ENCODE results near the gene ABTB2. TPM values are rescaled to one million over a fixed set of nuclear protein-coding genes. Genes with fewer than 3 reads are reported as not detected.

ABTB2 gene
- total RNA-seq, 1 experiment from 2014 or later = 3.6 TPM

DNA sequence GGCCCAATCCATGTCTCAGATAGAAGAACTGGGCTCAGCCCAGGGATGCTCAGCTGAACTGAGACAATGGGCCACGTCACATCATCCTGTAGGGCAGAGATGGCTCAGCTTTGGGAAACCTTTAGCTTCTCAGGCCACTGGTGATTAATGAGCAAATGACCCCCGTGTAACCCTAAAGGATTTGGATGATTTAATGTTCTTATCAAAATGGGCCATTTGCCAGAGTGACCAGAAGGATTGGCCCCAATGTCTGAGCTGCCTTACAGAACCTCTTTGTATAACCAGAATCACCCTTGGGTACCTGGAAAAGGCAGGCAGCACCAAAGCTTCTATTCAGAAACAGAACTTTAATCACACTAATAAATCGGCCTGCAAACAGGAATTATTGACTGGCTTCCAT, 73.7 kb downstream of the ABTB2 start:
- Mint-ChIP-seq H3K9me3 (ENCODE audit: unreplicated experiment) (no peaks in the 10 kb centered on the region), H3K27me3 (ENCODE audit: insufficient read depth, unreplicated experiment) (no peaks in the 10 kb centered on the region), H3K36me3 (ENCODE audit: insufficient read depth, unreplicated experiment) (no peaks in the 10 kb centered on the region), H3K4me3 (ENCODE audit: unreplicated experiment) (no peak overlapping the region), H3K27ac (ENCODE audit: unreplicated experiment) (no peak overlapping the region), H3K4me1 (ENCODE audit: low read depth, unreplicated experiment) (no peaks in the 10 kb centered on the region)
- no peaks in the 10 kb centered on the region for H3K4me1 ChIP-seq
- POLR2A ChIA-PET = no interaction called here
- BruUV-seq (replicated peaks) = no TSS peak
- H3K36me3 ChIP-seq (ENCODE audit: control insufficient read depth, insufficient read depth, low read length) = no peaks in the 10 kb centered on the region
- no peak for DNase-seq
- intact Hi-C loops (cut with micrococcal nuclease; ENCODE audit: unreplicated experiment) = no loop called here
- H3K9me3 ChIP-seq = no peaks in the 10 kb centered on the region
- CTCF ChIA-PET = no interaction called here
- TF ChIP-seq, protein P1, sequence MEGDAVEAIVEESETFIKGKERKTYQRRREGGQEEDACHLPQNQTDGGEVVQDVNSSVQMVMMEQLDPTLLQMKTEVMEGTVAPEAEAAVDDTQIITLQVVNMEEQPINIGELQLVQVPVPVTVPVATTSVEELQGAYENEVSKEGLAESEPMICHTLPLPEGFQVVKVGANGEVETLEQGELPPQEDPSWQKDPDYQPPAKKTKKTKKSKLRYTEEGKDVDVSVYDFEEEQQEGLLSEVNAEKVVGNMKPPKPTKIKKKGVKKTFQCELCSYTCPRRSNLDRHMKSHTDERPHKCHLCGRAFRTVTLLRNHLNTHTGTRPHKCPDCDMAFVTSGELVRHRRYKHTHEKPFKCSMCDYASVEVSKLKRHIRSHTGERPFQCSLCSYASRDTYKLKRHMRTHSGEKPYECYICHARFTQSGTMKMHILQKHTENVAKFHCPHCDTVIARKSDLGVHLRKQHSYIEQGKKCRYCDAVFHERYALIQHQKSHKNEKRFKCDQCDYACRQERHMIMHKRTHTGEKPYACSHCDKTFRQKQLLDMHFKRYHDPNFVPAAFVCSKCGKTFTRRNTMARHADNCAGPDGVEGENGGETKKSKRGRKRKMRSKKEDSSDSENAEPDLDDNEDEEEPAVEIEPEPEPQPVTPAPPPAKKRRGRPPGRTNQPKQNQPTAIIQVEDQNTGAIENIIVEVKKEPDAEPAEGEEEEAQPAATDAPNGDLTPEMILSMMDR (IDR thresholded peaks at IDR 0.05; ENCODE audit: insufficient read depth in 1 of 2, low read depth in 1 of 2, low read length in 1 of 2, severe bottlenecking in 1 of 2, unreplicated experiment in 1 of 2) = no peak
- H3K27me3 ChIP-seq (replicated peaks; ENCODE audit: control insufficient read depth, insufficient read depth, low read length) = no peaks in the 10 kb centered on the region
- no peak overlapping the region for H3K4me3 ChIP-seq (ENCODE audit: low read depth, low read length)

DNA sequence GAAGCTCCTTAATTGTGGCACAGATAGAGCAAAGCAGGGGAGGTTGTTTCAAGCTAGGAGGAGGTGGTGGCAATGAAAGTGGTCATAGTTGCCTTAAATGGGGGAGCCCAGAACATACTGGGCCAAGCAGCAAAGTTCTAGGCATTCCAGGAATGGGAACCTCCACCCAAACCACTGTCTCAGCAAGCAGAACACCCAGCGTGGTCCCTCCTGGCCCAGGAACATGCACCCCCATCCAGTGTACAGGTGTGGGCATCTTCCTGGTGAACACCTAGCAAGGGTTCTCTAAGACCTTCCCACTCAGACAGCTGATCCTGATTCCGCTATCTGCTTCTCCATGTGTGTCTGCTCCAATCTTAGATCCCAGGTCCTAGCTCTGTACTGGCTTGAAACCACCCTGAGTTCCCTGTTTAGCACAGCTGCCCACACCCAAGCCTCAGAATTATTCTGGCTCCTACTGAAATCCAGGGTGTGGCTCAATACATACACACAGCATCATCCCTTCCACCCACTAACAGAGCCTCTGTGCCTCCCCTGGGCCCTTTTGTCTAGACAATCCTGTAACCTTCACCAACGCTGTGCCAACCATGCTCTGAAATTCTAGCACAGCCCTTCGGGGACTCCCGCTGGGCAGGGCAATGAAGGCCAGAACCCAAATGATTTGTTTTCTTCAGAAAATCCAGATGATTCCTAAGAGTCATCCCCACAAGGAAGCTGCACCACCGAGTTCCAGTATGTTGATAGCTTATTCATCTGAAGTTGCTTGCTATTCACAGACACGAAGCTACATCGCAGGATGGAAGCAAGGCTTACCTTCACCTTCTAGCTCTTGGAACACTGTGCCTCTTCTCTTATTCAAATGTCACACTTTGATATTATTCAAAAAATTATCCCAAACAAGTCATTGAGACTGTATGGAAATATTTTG, 76.6 kb downstream of the ABTB2 start:
- no peaks in the 10 kb centered on the region for H3K4me1 ChIP-seq
- no peak overlapping the region for H3K4me3 Mint-ChIP-seq (ENCODE audit: unreplicated experiment)
- no TSS peak for BruUV-seq (replicated peaks)
- no peak overlapping the region for H3K4me3 ChIP-seq (ENCODE audit: low read depth, low read length)
- no peaks in the 10 kb centered on the region for H3K4me1 Mint-ChIP-seq (ENCODE audit: low read depth, unreplicated experiment)
- TF ChIP-seq, protein P1 (IDR thresholded peaks at IDR 0.05; ENCODE audit: insufficient read depth in 1 of 2, low read depth in 1 of 2, low read length in 1 of 2, severe bottlenecking in 1 of 2, unreplicated experiment in 1 of 2) = no peak
- no peaks in the 10 kb centered on the region for H3K9me3 Mint-ChIP-seq (ENCODE audit: unreplicated experiment)
- DNase-seq = no peak
- intact Hi-C loops (cut with micrococcal nuclease; ENCODE audit: unreplicated experiment) = no loop called here
- no peaks in the 10 kb centered on the region for H3K27me3 Mint-ChIP-seq (ENCODE audit: insufficient read depth, unreplicated experiment)
- CTCF ChIA-PET = no interaction called here
- POLR2A ChIA-PET = no interaction called here
- no peaks in the 10 kb centered on the region for H3K9me3 ChIP-seq
- no peak overlapping the region for H3K27ac Mint-ChIP-seq (ENCODE audit: unreplicated experiment)
- H3K27me3 ChIP-seq (replicated peaks; ENCODE audit: control insufficient read depth, insufficient read depth, low read length) = no peaks in the 10 kb centered on the region
- H3K36me3 ChIP-seq (ENCODE audit: control insufficient read depth, insufficient read depth, low read length) = no peaks in the 10 kb centered on the region
- no peaks in the 10 kb centered on the region for H3K36me3 Mint-ChIP-seq (ENCODE audit: insufficient read depth, unreplicated experiment)

DNA sequence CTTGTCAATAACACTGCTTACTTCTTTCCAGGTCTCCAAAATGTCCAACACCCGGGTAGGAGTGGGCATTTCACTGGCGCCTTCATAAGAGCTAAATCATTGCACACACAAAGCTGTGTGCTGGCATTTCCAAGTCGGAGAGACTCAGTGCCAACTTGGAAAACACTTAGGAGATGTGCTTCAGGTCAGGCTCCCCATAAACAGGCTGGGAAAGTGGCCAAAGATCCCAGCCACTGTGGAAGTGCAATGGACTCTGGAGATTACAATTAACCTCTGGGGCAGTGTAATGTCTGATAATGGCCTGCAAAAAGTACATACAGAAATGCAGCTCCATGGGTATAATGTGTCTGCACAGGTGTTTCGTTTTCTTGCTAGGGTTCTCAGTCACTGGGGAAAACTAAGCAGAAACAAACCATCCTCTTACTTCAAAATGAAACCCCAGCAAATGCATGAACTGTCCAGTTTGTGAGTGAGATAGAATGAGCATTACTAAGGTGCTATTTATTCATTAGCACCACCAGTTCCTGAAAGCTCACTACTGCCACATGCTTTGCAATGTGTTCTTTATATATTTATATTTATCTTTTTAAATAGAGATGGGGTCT, 79.0 kb downstream of the ABTB2 start:
- ChIA-PET CTCF (no interaction called here), POLR2A (no interaction called here)
- H3K4me3 Mint-ChIP-seq (ENCODE audit: unreplicated experiment) = no peak overlapping the region
- no peak for DNase-seq
- no peak overlapping the region for H3K4me3 ChIP-seq (ENCODE audit: low read depth, low read length)
- H3K36me3 Mint-ChIP-seq (ENCODE audit: insufficient read depth, unreplicated experiment) = no peaks in the 10 kb centered on the region
- intact Hi-C loops (cut with micrococcal nuclease; ENCODE audit: unreplicated experiment) = no loop called here
- H3K4me1 Mint-ChIP-seq (ENCODE audit: low read depth, unreplicated experiment) = no peaks in the 10 kb centered on the region
- no peaks in the 10 kb centered on the region for H3K4me1 ChIP-seq
- no peaks in the 10 kb centered on the region for H3K36me3 ChIP-seq (ENCODE audit: control insufficient read depth, insufficient read depth, low read length)
- no peaks in the 10 kb centered on the region for H3K9me3 ChIP-seq
- H3K27me3 ChIP-seq (replicated peaks; ENCODE audit: control insufficient read depth, insufficient read depth, low read length) = no peaks in the 10 kb centered on the region
- H3K27me3 Mint-ChIP-seq (ENCODE audit: insufficient read depth, unreplicated experiment) = no peaks in the 10 kb centered on the region
- no TSS peak for BruUV-seq (replicated peaks)
- no peak overlapping the region for H3K27ac Mint-ChIP-seq (ENCODE audit: unreplicated experiment)
- TF ChIP-seq, protein P1 (IDR thresholded peaks at IDR 0.05; ENCODE audit: insufficient read depth in 1 of 2, low read depth in 1 of 2, low read length in 1 of 2, severe bottlenecking in 1 of 2, unreplicated experiment in 1 of 2) = no peak
- H3K9me3 Mint-ChIP-seq (ENCODE audit: unreplicated experiment) = no peaks in the 10 kb centered on the region

Measured in Caco-2 (cell line).